HT1080 (cell line): ENCODE measurements around the gene ARMC9. TPM values are rescaled to one million over a fixed set of nuclear protein-coding genes. Genes with fewer than 3 reads are reported as not detected.
"Not testable (repeated sequence)": the region's sequence is repeated elsewhere in the genome, so short reads cannot be mapped to it uniquely, and the experiment has no call there.

Source experiments
- DNase-seq: peaks from one replicate; pipeline ENCODE4 v3.0.0-alpha.2; 2015; ENCODE audit warnings: low read depth
- total RNA-seq: library from RNA; depleted of rRNA; stranded (reverse); fragments of >200 nt; shearing (Covaris generic); gene quantifications from 2 replicates; pipeline ENCODE4 v1.2.3, GENCODE V29; 2014

The ARMC9 gene
- total RNA-seq, 1 experiment from 2014 or later = 13.0 TPM

- no peak for DNase-seq
Measured at GRCh38 chr2:231395188-231396057, 197.0 kb downstream of the ARMC9 start, which contains the start of gene B3GNT7. B3GNT7 (plus strand) TSS chr2:231395710; CDS start chr2:231395804, 94 bp downstream.

DNA sequence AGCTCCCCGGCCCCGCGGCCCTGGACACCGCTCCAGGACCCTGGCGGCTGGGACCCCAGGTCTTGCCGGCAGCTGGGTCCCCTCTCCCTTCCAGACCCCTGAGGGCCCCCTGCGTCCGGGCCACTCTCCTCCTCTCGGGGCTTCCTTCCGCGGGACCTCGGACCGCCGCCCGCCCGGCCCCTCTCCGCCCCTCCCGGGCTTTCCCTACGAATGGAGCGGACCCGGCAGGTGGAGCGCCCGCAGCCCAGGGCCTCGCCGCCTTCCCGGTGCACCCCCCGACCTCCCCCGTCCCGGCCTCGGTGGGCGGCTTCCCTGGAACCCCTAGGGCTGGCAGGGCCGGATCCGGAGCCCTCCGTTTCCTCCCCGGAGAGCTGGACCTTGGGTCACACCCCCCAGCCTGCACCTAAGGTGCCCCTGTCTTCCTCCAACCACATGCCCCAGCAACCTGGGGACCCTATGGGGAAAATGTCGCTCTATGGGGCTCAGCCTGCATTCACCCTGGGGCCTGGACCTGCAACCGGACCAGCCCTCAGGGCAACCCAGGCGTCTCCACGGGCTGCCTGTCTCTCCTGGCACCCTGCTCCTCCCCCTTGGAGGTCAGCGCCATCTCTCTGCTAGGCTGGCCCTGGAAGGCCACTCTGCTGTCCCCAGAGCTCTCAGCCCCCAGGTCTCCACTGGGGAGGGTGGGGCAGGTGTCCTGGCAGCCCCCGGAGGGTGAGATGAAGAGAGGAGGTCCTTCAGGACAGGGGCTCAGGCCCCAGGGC is 197.8 kb downstream of the ARMC9 start:
- no peak for DNase-seq

- DNase-seq = no peak
Measured at GRCh38 chr2:231397011-231397927, 198.8 kb downstream of the ARMC9 start.

DNA sequence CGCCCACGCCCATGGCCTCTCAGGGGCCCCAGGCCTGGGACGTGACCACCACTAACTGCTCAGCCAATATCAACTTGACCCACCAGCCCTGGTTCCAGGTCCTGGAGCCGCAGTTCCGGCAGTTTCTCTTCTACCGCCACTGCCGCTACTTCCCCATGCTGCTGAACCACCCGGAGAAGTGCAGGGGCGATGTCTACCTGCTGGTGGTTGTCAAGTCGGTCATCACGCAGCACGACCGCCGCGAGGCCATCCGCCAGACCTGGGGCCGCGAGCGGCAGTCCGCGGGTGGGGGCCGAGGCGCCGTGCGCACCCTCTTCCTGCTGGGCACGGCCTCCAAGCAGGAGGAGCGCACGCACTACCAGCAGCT is 199.5 kb downstream of the ARMC9 start:
- no peak for DNase-seq

GRCh38 chr2:231398585-231398984 is 200.2 kb downstream of the ARMC9 start:
- no peak for DNase-seq

DNA sequence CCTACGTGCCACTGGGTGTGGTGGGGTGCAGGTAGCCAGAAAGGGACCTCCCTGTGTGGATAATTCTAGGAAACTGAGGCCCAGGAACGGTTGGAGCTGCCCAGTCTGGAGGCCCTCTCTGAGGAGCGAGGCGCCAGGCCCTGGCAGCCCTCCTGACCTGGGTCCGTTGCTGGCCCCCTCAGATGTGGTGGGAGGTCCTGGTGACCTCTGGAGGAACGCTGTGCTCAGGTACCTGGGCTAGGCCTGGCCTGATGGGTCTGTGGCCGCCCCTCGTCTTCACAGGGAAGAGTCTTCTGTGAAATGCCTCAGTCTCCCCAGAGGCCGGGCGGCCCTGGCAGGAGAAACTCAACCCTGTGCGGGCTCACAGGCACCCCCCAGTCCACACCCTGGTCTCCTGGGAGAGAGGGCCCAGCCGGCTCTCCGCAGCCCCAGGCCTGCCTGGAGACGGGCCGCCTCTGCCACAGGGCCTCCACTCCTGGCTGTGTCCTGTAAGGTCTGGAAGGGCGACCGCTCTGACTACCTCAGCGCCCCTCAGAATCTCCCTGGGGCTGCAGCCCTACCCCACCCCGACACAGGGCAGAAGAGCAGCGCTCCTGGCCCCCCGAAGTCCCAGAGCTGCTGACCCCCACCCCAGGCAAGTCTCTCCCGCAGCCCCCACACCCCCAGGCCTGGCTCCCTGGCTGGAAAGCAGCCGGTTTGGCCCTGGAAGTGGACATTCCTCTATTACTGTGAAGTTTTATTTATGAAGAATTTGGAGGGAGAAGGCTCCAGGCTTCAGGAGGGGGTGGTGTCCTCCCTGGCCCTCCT is 200.8 kb downstream of the ARMC9 start:
- DNase-seq = no peak

DNA sequence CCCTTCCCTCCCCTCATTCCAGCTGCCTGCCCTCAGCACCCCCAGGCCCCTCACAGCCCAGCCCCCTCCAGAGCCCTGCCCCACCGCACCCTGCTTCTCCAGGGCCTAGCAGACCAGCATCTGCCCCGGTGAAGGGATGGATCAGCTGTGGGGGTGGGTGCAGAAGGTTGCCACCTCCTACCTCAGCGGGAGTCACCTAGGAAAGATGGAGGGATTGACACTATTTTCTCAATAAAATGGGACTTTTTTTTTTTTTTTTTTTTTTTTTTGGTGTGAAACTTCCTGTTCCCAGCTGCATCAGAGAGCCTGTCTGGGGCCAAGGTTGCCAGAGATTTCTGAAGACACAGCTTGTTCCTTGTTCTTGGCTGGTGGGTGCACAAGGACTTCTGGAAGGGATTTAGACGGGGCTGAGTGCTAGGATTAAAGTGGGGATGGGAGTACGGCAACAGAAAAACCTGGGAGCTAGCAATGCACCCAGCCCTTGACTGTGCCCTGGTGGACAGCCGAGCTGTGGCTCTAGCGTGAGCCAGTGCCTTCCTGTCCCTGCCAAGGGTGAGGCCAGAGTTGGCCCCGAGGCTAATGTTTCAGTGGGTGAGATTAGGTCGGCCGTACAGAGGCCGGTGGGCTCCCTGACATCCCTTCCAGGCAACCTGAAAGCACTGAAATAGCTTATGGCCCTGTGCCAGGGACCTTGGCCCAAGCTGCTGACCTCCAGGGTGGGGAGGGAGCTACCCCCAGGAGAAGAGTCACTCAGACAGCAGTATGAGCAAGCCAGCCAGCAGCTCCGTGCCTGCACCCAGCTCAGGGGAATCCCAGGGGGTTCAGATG is 201.6 kb downstream of the ARMC9 start:
- DNase-seq = peak; percentile 48

- not testable (repeated sequence) for DNase-seq
Measured at GRCh38 chr2:231400681-231401080, 202.2 kb downstream of the ARMC9 start.

- DNase-seq = not testable (repeated sequence)
Measured at GRCh38 chr2:231401101-231401500, 202.7 kb downstream of the ARMC9 start.

GRCh38 chr2:231403421-231404182 is 205.2 kb downstream of the ARMC9 start:
- not testable (repeated sequence) for DNase-seq

GRCh38 chr2:231404183-231404578 is 205.8 kb downstream of the ARMC9 start:
- DNase-seq = not testable (repeated sequence)

GRCh38 chr2:231405601-231406367 is 207.4 kb downstream of the ARMC9 start:
- peak; percentile 36 for DNase-seq

DNA sequence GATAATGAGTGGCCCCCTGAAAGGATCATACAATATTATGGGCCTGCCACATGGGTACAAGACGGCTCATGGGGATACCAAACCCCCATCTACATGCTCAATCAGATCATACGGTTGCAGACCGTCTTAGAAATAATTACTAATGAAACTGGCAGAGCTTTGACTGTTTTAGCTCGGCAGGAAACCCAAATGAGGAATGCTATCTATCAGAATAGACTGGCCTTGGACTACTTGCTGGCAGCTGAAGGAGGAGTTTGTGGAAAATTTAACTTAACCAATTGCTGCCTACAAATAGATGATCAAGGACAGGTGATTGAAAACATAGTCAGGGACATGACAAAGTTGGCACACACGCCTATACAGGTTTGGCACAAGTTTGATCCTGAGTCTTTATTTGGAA is 209.3 kb downstream of the ARMC9 start:
- DNase-seq = not testable (repeated sequence)

- DNase-seq = not testable (repeated sequence)
Measured at GRCh38 chr2:231408304-231408703, 209.9 kb downstream of the ARMC9 start.

DNA sequence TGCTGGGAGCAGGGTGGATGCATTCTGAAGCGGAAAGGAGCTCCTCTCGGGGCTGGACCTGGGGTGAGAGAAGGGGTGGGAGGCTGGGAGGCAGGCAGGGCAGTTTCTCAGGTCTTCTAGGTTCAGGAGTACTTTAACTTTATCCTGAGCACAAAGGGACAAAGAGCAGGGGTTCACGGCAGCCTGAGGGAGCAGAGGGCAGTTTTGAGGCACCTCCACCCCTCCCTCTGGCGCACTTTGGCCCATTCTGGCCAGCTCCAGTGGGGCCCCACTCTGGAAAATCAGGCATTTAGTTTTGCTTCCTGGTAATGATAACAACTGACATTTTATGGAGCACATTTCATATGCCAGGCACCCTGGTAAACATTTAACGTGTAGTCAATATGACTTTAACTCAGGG is 211.3 kb downstream of the ARMC9 start:
- no peak for DNase-seq

GRCh38 chr2:231410293-231411004 is 212.0 kb downstream of the ARMC9 start:
- DNase-seq = no peak

DNA sequence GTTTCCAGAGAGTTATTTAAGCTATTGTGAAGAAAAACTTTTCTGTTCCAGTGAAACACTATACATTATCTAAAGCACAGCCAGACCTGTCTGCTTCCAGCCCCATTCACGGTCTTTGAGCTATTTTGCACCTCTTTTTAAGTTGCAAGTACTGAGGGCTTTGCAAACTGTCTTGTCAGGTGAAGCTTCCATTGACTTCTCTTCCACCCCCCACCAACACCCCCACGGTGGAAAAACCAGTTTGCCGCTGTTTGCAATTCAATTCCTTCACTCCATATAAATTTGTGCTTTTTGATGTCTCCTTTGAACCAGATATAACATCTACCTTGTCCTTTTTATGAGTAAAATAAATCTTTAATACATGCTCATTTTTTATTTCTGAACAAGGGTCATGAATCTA is 212.8 kb downstream of the ARMC9 start:
- DNase-seq = no peak
